Liver (tissue), 9 donors: ENCODE results near the gene CRTC2. TPM values are rescaled to one million over a fixed set of nuclear protein-coding genes. Genes with fewer than 3 reads are reported as not detected.

Source experiments
- DNase-seq: peaks from one replicate; pipeline ENCODE4 v3.0.0-alpha.2; 2017; ENCODE audit warnings: low spot score
- H3K27ac ChIP-seq, 2 donors: one replicate each; pipeline ENCODE4 v1.7.0; 2013; ENCODE audit warnings: inconsistent platforms in 2 of 2, low read length in 2 of 2, control low read depth in 1 of 2, low read depth in 1 of 2, mild to moderate bottlenecking in 1 of 2
- H3K27me3 ChIP-seq, 4 donors: one replicate each; pipeline versions ENCODE4 v1.6.1 to v1.7.0; 2013; ENCODE audit warnings: low read length in 3 of 4, inconsistent platforms in 1 of 4, mild to moderate bottlenecking in 1 of 4, moderate library complexity in 1 of 4; ENCODE audit not compliant: control insufficient read depth in 4 of 4, insufficient read depth in 4 of 4
- H3K36me3 ChIP-seq, 4 donors: one replicate each; pipeline versions ENCODE4 v1.6.1 to v1.7.0; 2013; ENCODE audit warnings: low read length in 3 of 4, mild to moderate bottlenecking in 3 of 4, low read depth in 1 of 4, moderate library complexity in 1 of 4; ENCODE audit not compliant: control insufficient read depth in 4 of 4, insufficient read depth in 3 of 4
- H3K4me1 ChIP-seq, 4 donors: one replicate each; pipeline versions ENCODE4 v1.6.1 to v1.7.0; 2013; ENCODE audit warnings: low read length in 3 of 4, mild to moderate bottlenecking in 3 of 4, moderate library complexity in 1 of 4; ENCODE audit not compliant: control insufficient read depth in 4 of 4, insufficient read depth in 4 of 4
- H3K4me3 ChIP-seq, 3 donors: one replicate each; pipeline versions ENCODE4 v1.6.1 to v1.7.0; 2013; ENCODE audit warnings: low read length in 3 of 3, control low read depth in 1 of 3, low read depth in 1 of 3, mild to moderate bottlenecking in 1 of 3
- H3K9ac ChIP-seq, 2 donors: one replicate each; pipeline ENCODE4 v1.7.0; 2013; ENCODE audit warnings: low read length in 2 of 2, mild to moderate bottlenecking in 2 of 2, moderate library complexity in 2 of 2, control low read depth in 1 of 2, low read depth in 1 of 2
- H3K9me3 ChIP-seq, 4 donors: one replicate each; pipeline versions ENCODE4 v1.6.1 to v1.7.0; 2013; ENCODE audit warnings: low read length in 3 of 4; ENCODE audit not compliant: control insufficient read depth in 4 of 4
- EGR1 ChIP-seq, 2 donors: IDR thresholded peaks; 2 replicates each; pipeline ENCODE4 v1.6.1; 2016 to 2018; ENCODE audit warnings: antibody characterized with exemption in 2 of 2, low read depth in 2 of 2
- FOXA1 ChIP-seq: IDR thresholded peaks from 2 replicates; pipeline ENCODE4 v1.6.1; 2016; ENCODE audit warnings: antibody characterized with exemption
- FOXA2 ChIP-seq: IDR thresholded peaks from 2 replicates; pipeline ENCODE4 v1.6.1; 2016; ENCODE audit warnings: antibody characterized with exemption
- GABPA ChIP-seq, 2 donors: IDR thresholded peaks in 1 of 2; conservative IDR thresholded peaks in 1 of 2; 2 replicates each; pipeline ENCODE4 v1.6.1; 2016; ENCODE audit warnings: antibody characterized with exemption in 2 of 2, mild to moderate bottlenecking in 1 of 2, moderate library complexity in 1 of 2
- HNF4A ChIP-seq, 2 donors: conservative IDR thresholded peaks; 2 replicates each; pipeline ENCODE4 v1.6.1; 2016; ENCODE audit warnings: antibody characterized with exemption in 2 of 2, mild to moderate bottlenecking in 2 of 2
- HNF4G ChIP-seq: IDR thresholded peaks from 2 replicates; pipeline ENCODE4 v1.6.1; 2016; ENCODE audit warnings: antibody characterized with exemption
- JUND ChIP-seq, 2 donors: IDR thresholded peaks; 2 replicates each; pipeline ENCODE4 v1.6.1; 2016; ENCODE audit warnings: antibody characterized with exemption in 2 of 2
- RXRA ChIP-seq, 2 donors: IDR thresholded peaks; 2 replicates each; pipeline ENCODE4 v1.6.1; 2017 to 2018; ENCODE audit warnings: antibody characterized with exemption in 2 of 2, mild to moderate bottlenecking in 1 of 2
- SP1 ChIP-seq: IDR thresholded peaks from 2 replicates; pipeline ENCODE4 v1.6.1; 2018; ENCODE audit warnings: antibody characterized with exemption, mild to moderate bottlenecking
- TAF1 ChIP-seq: conservative IDR thresholded peaks from 2 replicates; pipeline ENCODE4 v1.6.1; 2016; ENCODE audit warnings: antibody characterized with exemption, mild to moderate bottlenecking
- WGBS: extraction: QIAGEN DNeasy Blood & Tissue Kit; methylation state at CpG from one replicate; pipeline ENCODE4 v1.1.7; 2013; 5-methylcytosine and 5-hydroxymethylcytosine counted together
- polyA plus RNA-seq, 2 donors: library from polyadenylated mRNA; stranded (reverse) in 1 of 2; unstranded in 1 of 2; fragments of 200-250 nt in 1 of 2; fragments of >200 nt in 1 of 2; fragmentation: Nextera tagmentation in 1 of 2; extraction: Ambion mirVana in 1 of 2; gene quantifications; one replicate each; pipeline versions ENCODE4 v1.2.1 to v1.2.3, GENCODE V29; 2013 to 2015
- total RNA-seq, 2 donors: library from RNA; depleted of rRNA; stranded (reverse); fragments of >200 nt; gene quantifications; one replicate each; pipeline ENCODE4 v1.2.3, GENCODE V29; 2014
- TF ChIP-seq, protein P1 (sequence below): IDR thresholded peaks from 2 replicates; pipeline ENCODE4 v1.6.1; 2016; ENCODE audit warnings: antibody characterized with exemption, mild to moderate bottlenecking
- TF ChIP-seq, protein P2 (sequence below): IDR thresholded peaks from 2 replicates; pipeline ENCODE4 v1.6.1; 2016; ENCODE audit warnings: antibody characterized with exemption
- TF ChIP-seq, protein P3 (sequence below): IDR thresholded peaks from 2 replicates; pipeline ENCODE4 v1.6.1; 2016; ENCODE audit warnings: antibody characterized with exemption
- TF ChIP-seq, protein P4 (sequence below): IDR thresholded peaks from 2 replicates; pipeline ENCODE4 v1.6.1; 2016; ENCODE audit warnings: antibody characterized with exemption
- TF ChIP-seq, protein P5 (sequence below): fragments of 150-350 bp; IDR thresholded peaks from 2 replicates; pipeline ENCODE4 v1.5.1; 2017; ENCODE audit warnings: improper control_type of control experiment, low read depth, low read length; ENCODE audit not compliant: missing input control
- donor health status: healthy.
- donor health status: healthy.
- donor health status: healthy.
- donor health status: healthy.
- donor health status: healthy.

CRTC2 gene
- total and polyA plus RNA-seq, 4 donors, result 4.9 to 14.9 (median 8.2) TPM

DNA sequence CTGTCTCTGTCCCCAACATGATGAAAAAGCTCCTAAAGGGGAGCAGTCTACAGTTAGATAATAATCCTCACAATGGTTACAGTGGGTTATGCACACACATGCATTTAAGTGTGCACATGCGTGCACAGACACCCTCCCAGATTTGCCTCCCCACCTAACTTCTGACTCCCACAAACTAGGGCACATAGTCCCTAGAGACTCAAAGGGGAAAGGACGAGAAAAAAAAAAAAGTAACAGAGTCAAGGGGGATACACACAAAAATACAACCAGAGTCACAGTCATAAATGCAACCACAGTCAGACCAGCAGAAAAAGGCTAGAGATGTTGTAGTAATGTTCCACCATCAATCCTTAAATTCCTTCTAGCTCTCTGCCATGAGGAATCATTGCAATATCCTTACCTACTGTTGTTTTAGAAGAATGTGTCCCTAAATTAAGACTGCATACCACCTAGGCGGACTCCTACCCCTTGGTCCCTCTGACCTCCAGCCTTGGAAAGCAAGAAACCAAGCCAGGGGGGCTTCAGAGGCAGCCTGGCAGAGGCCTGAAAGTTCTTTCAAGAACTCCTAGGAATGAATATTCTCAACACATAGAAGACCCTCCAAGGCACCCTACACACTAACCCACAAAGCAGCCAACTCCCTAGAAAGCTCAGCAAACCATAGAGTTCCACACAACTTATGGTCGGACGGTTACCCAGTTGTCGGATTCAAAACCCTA is 1.3 kb downstream of the CRTC2 start:
- Histone ChIP-seq H3K27me3 (no peaks in the 10 kb centered on the region), H3K27ac (peak overlapping the region; percentile 91 to 94), H3K9me3 (no peaks in the 10 kb centered on the region), H3K36me3 (peaks cover 0 to 12% (median 6%) of the 10 kb centered on the region in 4 donors), H3K9ac (peak overlapping the region; percentile 73 to 89), H3K4me1 (peaks cover 11 to 62% (median 50%) of the 10 kb centered on the region in 4 donors), H3K4me3 (peak overlapping the region; percentile 68 to 99 (median 89))
- 34% methylated on average over 6 of the region's 6 CpGs for WGBS
- no peak for DNase-seq
- TF ChIP-seq FOXA2 (no peak), HNF4G (no peak), JUND (IDR thresholded peaks at IDR 0.05) (no peak), FOXA1 (no peak), RXRA (IDR thresholded peaks at IDR 0.05) (no peak), HNF4A (conservative IDR thresholded peaks at IDR 0.05) (no peak), GABPA (IDR thresholded peaks at IDR 0.05 in 1 of 2, conservative IDR thresholded peaks at IDR 0.05 in 1 of 2) (no peak), EGR1 (IDR thresholded peaks at IDR 0.05; ENCODE audit: low read depth in 2 of 2) (no peak)
- TF ChIP-seq, protein P1, sequence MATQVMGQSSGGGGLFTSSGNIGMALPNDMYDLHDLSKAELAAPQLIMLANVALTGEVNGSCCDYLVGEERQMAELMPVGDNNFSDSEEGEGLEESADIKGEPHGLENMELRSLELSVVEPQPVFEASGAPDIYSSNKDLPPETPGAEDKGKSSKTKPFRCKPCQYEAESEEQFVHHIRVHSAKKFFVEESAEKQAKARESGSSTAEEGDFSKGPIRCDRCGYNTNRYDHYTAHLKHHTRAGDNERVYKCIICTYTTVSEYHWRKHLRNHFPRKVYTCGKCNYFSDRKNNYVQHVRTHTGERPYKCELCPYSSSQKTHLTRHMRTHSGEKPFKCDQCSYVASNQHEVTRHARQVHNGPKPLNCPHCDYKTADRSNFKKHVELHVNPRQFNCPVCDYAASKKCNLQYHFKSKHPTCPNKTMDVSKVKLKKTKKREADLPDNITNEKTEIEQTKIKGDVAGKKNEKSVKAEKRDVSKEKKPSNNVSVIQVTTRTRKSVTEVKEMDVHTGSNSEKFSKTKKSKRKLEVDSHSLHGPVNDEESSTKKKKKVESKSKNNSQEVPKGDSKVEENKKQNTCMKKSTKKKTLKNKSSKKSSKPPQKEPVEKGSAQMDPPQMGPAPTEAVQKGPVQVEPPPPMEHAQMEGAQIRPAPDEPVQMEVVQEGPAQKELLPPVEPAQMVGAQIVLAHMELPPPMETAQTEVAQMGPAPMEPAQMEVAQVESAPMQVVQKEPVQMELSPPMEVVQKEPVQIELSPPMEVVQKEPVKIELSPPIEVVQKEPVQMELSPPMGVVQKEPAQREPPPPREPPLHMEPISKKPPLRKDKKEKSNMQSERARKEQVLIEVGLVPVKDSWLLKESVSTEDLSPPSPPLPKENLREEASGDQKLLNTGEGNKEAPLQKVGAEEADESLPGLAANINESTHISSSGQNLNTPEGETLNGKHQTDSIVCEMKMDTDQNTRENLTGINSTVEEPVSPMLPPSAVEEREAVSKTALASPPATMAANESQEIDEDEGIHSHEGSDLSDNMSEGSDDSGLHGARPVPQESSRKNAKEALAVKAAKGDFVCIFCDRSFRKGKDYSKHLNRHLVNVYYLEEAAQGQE, result no peak
- TF ChIP-seq, protein P2, sequence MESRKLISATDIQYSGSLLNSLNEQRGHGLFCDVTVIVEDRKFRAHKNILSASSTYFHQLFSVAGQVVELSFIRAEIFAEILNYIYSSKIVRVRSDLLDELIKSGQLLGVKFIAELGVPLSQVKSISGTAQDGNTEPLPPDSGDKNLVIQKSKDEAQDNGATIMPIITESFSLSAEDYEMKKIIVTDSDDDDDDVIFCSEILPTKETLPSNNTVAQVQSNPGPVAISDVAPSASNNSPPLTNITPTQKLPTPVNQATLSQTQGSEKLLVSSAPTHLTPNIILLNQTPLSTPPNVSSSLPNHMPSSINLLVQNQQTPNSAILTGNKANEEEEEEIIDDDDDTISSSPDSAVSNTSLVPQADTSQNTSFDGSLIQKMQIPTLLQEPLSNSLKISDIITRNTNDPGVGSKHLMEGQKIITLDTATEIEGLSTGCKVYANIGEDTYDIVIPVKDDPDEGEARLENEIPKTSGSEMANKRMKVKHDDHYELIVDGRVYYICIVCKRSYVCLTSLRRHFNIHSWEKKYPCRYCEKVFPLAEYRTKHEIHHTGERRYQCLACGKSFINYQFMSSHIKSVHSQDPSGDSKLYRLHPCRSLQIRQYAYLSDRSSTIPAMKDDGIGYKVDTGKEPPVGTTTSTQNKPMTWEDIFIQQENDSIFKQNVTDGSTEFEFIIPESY, result no peak
- TF ChIP-seq, protein P3, sequence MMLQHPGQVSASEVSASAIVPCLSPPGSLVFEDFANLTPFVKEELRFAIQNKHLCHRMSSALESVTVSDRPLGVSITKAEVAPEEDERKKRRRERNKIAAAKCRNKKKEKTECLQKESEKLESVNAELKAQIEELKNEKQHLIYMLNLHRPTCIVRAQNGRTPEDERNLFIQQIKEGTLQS, result no peak
- TF ChIP-seq, protein P4, sequence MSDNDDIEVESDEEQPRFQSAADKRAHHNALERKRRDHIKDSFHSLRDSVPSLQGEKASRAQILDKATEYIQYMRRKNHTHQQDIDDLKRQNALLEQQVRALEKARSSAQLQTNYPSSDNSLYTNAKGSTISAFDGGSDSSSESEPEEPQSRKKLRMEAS, result no peak
- TF ChIP-seq, protein P5, sequence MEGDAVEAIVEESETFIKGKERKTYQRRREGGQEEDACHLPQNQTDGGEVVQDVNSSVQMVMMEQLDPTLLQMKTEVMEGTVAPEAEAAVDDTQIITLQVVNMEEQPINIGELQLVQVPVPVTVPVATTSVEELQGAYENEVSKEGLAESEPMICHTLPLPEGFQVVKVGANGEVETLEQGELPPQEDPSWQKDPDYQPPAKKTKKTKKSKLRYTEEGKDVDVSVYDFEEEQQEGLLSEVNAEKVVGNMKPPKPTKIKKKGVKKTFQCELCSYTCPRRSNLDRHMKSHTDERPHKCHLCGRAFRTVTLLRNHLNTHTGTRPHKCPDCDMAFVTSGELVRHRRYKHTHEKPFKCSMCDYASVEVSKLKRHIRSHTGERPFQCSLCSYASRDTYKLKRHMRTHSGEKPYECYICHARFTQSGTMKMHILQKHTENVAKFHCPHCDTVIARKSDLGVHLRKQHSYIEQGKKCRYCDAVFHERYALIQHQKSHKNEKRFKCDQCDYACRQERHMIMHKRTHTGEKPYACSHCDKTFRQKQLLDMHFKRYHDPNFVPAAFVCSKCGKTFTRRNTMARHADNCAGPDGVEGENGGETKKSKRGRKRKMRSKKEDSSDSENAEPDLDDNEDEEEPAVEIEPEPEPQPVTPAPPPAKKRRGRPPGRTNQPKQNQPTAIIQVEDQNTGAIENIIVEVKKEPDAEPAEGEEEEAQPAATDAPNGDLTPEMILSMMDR, result no peak

DNA sequence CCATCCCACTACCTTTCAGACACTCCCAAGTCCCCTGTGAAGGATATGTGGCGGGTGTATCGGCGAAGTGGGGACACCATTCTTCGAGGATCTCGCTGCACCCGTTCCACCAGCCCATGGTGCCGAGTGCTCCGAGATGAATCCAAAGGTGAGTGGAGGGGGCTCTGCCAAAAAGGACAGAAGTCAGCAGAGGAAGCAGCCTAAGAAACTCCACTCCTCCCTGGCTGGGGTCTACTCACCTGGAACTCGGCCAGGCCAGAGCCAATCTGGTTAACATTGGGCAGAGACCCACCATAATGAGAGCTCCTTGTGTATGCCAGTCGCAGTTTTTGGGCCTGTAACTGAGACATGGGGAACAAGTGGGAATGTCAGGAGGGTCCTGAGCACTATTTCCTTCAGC is 3.6 kb downstream of the CRTC2 start:
- no peak for DNase-seq
- TF ChIP-seq FOXA1 (no peak), SP1 (no peak), HNF4G (no peak), TAF1 (no peak), EGR1 (IDR thresholded peaks at IDR 0.05; ENCODE audit: low read depth in 2 of 2) (no peak)
- TF ChIP-seq, protein P2, result no peak
- TF ChIP-seq, protein P3, result no peak
- Histone ChIP-seq H3K4me3 (no peak overlapping the region), H3K9me3 (no peaks in the 10 kb centered on the region), H3K27me3 (no peaks in the 10 kb centered on the region), H3K27ac (peak overlapping the region; percentile 48 to 55), H3K4me1 (peaks cover 10 to 53% (median 46%) of the 10 kb centered on the region in 4 donors), H3K36me3 (peaks cover 6 to 26% (median 22%) of the 10 kb centered on the region in 4 donors), H3K9ac (no peak overlapping the region)
- WGBS, result 96% methylated on average over 10 of the region's 10 CpGs
